ENCODE data around the gene ACOT4.
"Not testable (repeated sequence)": the region's sequence is repeated elsewhere in the genome, so short reads cannot be mapped to it uniquely, and the experiment has no call there.

Gene ACOT4

DNA sequence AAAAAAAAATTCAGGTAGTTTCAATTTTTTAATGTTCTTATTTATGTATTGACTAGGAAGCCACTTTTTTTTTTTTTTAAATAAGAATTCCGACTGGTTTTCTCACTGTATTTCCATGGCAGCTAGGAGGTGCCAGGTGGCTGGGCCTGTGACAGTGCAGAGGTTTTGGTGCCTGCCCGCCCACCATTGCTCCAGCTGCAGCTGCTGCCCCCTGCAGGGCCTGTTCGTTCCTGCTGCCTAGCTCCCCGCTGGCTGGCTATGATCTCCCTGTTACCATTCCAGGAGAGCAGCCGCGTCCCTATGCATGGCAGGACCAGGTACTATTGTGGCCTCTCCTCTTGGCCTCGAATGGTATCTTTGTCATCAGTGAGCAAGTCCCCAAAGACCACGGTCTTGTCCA lies 20.8 kb upstream of the ACOT4 start:
- H3K4me1 ChIP-seq (ENCODE audit: control insufficient read depth, insufficient read depth, low read depth, low read length); H2BK5ac ChIP-seq (ENCODE audit: low read depth, low read length, poor library complexity, severe bottlenecking); H2BK120ac ChIP-seq (ENCODE audit: low read depth, low read length); H3K14ac ChIP-seq (ENCODE audit: low read length in 2 of 2); H3K36me3 ChIP-seq (ENCODE audit: control insufficient read depth in 1 of 2, insufficient read depth in 2 of 2, low read depth in 1 of 2, low read length in 2 of 2); H3K79me1 ChIP-seq (replicated peaks; ENCODE audit: low read length, poor library complexity, severe bottlenecking); H4K8ac ChIP-seq (ENCODE audit: low read length); H2AK5ac ChIP-seq (ENCODE audit: low read length, severe bottlenecking); H3K27me3 ChIP-seq (ENCODE audit: control insufficient read depth in 1 of 2, insufficient read depth in 1 of 2, low read length in 2 of 2); H3K23ac ChIP-seq (ENCODE audit: low read length in 2 of 2); H2BK12ac ChIP-seq (ENCODE audit: low read length in 2 of 2); H3K4me2 ChIP-seq (ENCODE audit: low read length, poor library complexity, severe bottlenecking); H2BK15ac ChIP-seq (ENCODE audit: low read depth, poor library complexity, severe bottlenecking); H4K91ac ChIP-seq (ENCODE audit: low read length); H3K18ac ChIP-seq (ENCODE audit: low read depth in 1 of 2, low read length in 2 of 2); H3K4ac ChIP-seq (ENCODE audit: low read depth in 1 of 2, low read length in 2 of 2); H3K9me3 ChIP-seq (ENCODE audit: control insufficient read depth, low read length); H3K4me3 ChIP-seq (ENCODE audit: insufficient read depth in 1 of 2, low read depth in 1 of 2, low read length in 2 of 2); H2AFZ ChIP-seq (ENCODE audit: low read depth, low read length); H3K27ac ChIP-seq (ENCODE audit: low read length, poor library complexity, severe bottlenecking): not testable (repeated sequence)
- H3K9ac ChIP-seq (ENCODE audit: low read length): peak overlapping the region; percentile 91
- peak; percentile 28 for DNase-seq
- WGBS: 53% methylated on average over 8 of the region's 8 CpGs

DNA sequence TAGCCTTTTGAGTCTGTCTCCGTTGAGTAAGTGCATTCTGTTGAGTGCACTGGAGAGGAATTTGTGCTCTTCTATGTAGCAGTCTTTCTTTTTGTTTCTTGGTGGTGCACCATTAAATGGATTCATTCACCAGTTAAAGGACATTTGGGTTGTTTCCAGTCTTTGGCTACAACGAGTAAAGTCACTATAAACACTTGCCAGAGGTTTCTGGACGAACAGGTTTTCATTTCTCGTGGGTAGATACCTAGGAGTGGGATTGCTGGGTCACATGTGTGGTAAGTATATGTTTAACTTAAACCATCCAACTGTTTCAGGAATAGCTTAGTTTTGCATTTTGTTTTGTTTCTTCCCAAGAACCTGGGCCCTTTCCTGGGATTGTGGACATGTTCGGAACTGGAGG lies 18.6 kb upstream of the ACOT4 start:
- DNase-seq; H4K8ac ChIP-seq (ENCODE audit: low read length); H3K9me3 ChIP-seq (ENCODE audit: control insufficient read depth, low read length); H3K4ac ChIP-seq (ENCODE audit: low read depth in 1 of 2, low read length in 2 of 2); H3K27me3 ChIP-seq (ENCODE audit: control insufficient read depth in 1 of 2, insufficient read depth in 1 of 2, low read length in 2 of 2); H2BK120ac ChIP-seq (ENCODE audit: low read depth, low read length); H3K9ac ChIP-seq (ENCODE audit: low read length); H3K23ac ChIP-seq (ENCODE audit: low read length in 2 of 2); H2BK5ac ChIP-seq (ENCODE audit: low read depth, low read length, poor library complexity, severe bottlenecking); H3K4me3 ChIP-seq (ENCODE audit: insufficient read depth in 1 of 2, low read depth in 1 of 2, low read length in 2 of 2); H2BK15ac ChIP-seq (ENCODE audit: low read depth, poor library complexity, severe bottlenecking); H3K36me3 ChIP-seq (ENCODE audit: control insufficient read depth in 1 of 2, insufficient read depth in 2 of 2, low read depth in 1 of 2, low read length in 2 of 2); H3K27ac ChIP-seq (ENCODE audit: low read length, poor library complexity, severe bottlenecking); H3K18ac ChIP-seq (ENCODE audit: low read depth in 1 of 2, low read length in 2 of 2); H4K91ac ChIP-seq (ENCODE audit: low read length); H3K4me2 ChIP-seq (ENCODE audit: low read length, poor library complexity, severe bottlenecking); H3K14ac ChIP-seq (ENCODE audit: low read length in 2 of 2); H2BK12ac ChIP-seq (ENCODE audit: low read length in 2 of 2); H2AFZ ChIP-seq (ENCODE audit: low read depth, low read length); H3K4me1 ChIP-seq (ENCODE audit: control insufficient read depth, insufficient read depth, low read depth, low read length); H2AK5ac ChIP-seq (ENCODE audit: low read length, severe bottlenecking); H3K79me1 ChIP-seq (replicated peaks; ENCODE audit: low read length, poor library complexity, severe bottlenecking): not testable (repeated sequence)
- WGBS: 90% methylated on average over 5 of the region's 5 CpGs

DNA sequence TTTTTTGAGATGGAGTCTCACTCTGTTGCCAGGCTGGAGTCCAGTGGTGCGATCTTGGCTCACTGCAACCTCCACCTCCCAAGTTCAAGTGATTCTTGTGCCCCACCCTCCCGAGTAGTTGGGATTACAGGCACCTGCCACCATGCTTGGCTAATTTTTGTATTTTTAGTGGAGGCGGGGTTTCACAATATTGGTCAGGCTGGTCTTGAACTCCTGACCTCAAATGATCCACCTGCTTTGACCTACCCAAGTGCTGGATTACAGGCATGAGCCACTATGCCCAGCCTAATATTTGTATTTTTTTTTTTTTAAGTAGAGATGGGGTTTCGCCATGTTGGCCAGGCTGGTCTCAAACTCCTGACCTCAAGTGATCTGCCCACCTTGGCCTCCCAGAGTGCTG lies 17.9 kb upstream of the ACOT4 start:
- not testable (repeated sequence) for H2BK5ac ChIP-seq (ENCODE audit: low read depth, low read length, poor library complexity, severe bottlenecking); H3K4me3 ChIP-seq (ENCODE audit: insufficient read depth in 1 of 2, low read depth in 1 of 2, low read length in 2 of 2); H2AFZ ChIP-seq (ENCODE audit: low read depth, low read length); H3K23ac ChIP-seq (ENCODE audit: low read length in 2 of 2); H4K91ac ChIP-seq (ENCODE audit: low read length); H3K4ac ChIP-seq (ENCODE audit: low read depth in 1 of 2, low read length in 2 of 2); H3K18ac ChIP-seq (ENCODE audit: low read depth in 1 of 2, low read length in 2 of 2); H3K79me1 ChIP-seq (replicated peaks; ENCODE audit: low read length, poor library complexity, severe bottlenecking); H2BK12ac ChIP-seq (ENCODE audit: low read length in 2 of 2); H2BK15ac ChIP-seq (ENCODE audit: low read depth, poor library complexity, severe bottlenecking); H4K8ac ChIP-seq (ENCODE audit: low read length); H3K9me3 ChIP-seq (ENCODE audit: control insufficient read depth, low read length); H3K9ac ChIP-seq (ENCODE audit: low read length); DNase-seq; H2BK120ac ChIP-seq (ENCODE audit: low read depth, low read length); H3K14ac ChIP-seq (ENCODE audit: low read length in 2 of 2); H3K4me1 ChIP-seq (ENCODE audit: control insufficient read depth, insufficient read depth, low read depth, low read length); H3K27ac ChIP-seq (ENCODE audit: low read length, poor library complexity, severe bottlenecking); H3K4me2 ChIP-seq (ENCODE audit: low read length, poor library complexity, severe bottlenecking); H3K27me3 ChIP-seq (ENCODE audit: control insufficient read depth in 1 of 2, insufficient read depth in 1 of 2, low read length in 2 of 2); H2AK5ac ChIP-seq (ENCODE audit: low read length, severe bottlenecking)
- H3K36me3 ChIP-seq (ENCODE audit: control insufficient read depth in 1 of 2, insufficient read depth in 2 of 2, low read depth in 1 of 2, low read length in 2 of 2): peaks cover 0 to 12% of the 10 kb centered on the region in 2 experiments
- WGBS: 86% methylated on average over 3 of the region's 4 CpGs

DNA sequence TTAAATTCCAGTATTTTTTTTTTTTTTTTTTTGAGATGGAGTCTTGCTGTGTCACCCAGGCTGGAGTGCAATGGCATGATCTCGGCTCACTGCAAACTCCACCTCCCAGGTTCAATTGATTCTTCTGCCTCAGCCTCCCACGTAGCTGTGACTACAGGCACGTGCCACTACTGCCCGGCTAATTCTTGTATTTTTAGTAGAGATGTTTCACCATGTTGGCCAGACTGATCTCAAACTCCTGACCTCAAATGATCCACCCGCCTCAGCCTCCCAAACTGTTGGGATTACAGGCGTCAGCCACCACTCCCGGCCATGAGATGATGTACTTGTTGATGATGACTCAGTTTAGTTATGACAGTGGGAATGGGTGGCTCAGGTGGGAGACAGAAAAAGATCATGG lies 17.4 kb upstream of the ACOT4 start:
- H2BK120ac ChIP-seq (ENCODE audit: low read depth, low read length); H3K79me1 ChIP-seq (replicated peaks; ENCODE audit: low read length, poor library complexity, severe bottlenecking); H2AK5ac ChIP-seq (ENCODE audit: low read length, severe bottlenecking); H3K4me1 ChIP-seq (ENCODE audit: control insufficient read depth, insufficient read depth, low read depth, low read length); H3K14ac ChIP-seq (ENCODE audit: low read length in 2 of 2); H3K23ac ChIP-seq (ENCODE audit: low read length in 2 of 2); H3K9ac ChIP-seq (ENCODE audit: low read length); H3K27me3 ChIP-seq (ENCODE audit: control insufficient read depth in 1 of 2, insufficient read depth in 1 of 2, low read length in 2 of 2); H2AFZ ChIP-seq (ENCODE audit: low read depth, low read length); H3K18ac ChIP-seq (ENCODE audit: low read depth in 1 of 2, low read length in 2 of 2); DNase-seq; H3K27ac ChIP-seq (ENCODE audit: low read length, poor library complexity, severe bottlenecking); H3K4me2 ChIP-seq (ENCODE audit: low read length, poor library complexity, severe bottlenecking); H2BK15ac ChIP-seq (ENCODE audit: low read depth, poor library complexity, severe bottlenecking); H2BK5ac ChIP-seq (ENCODE audit: low read depth, low read length, poor library complexity, severe bottlenecking); H2BK12ac ChIP-seq (ENCODE audit: low read length in 2 of 2); H4K91ac ChIP-seq (ENCODE audit: low read length); H4K8ac ChIP-seq (ENCODE audit: low read length); H3K4ac ChIP-seq (ENCODE audit: low read depth in 1 of 2, low read length in 2 of 2); H3K4me3 ChIP-seq (ENCODE audit: insufficient read depth in 1 of 2, low read depth in 1 of 2, low read length in 2 of 2); H3K9me3 ChIP-seq (ENCODE audit: control insufficient read depth, low read length): not testable (repeated sequence)
- H3K36me3 ChIP-seq (ENCODE audit: control insufficient read depth in 1 of 2, insufficient read depth in 2 of 2, low read depth in 1 of 2, low read length in 2 of 2): peaks cover 0 to 12% of the 10 kb centered on the region in 2 experiments
- WGBS: 94% methylated on average over 6 of the region's 7 CpGs

Measured in mesenchymal stem cell (in vitro differentiated cells and primary cell).